AG10803 (cell line): ENCODE data around the gene ZZZ3.
"Not testable (repeated sequence)": the region's sequence is repeated elsewhere in the genome, so short reads cannot be mapped to it uniquely, and the experiment has no call there.

Experiments used
- DNase-seq: peaks from one replicate; pipeline ENCODE4 v3.0.0; 2010; ENCODE audit warnings: low read depth
- H3K4me3 ChIP-seq: 2 replicates; pipeline ENCODE4 v1.5.1; 2011; ENCODE audit warnings: mild to moderate bottlenecking, low read length, control low read depth
- TF ChIP-seq, protein P1 (sequence below): conservative IDR thresholded peaks from 2 replicates; pipeline ENCODE4 v1.5.1; 2011; ENCODE audit warnings: mild to moderate bottlenecking, low read length, control low read depth, inconsistent platforms

Gene ZZZ3

DNA sequence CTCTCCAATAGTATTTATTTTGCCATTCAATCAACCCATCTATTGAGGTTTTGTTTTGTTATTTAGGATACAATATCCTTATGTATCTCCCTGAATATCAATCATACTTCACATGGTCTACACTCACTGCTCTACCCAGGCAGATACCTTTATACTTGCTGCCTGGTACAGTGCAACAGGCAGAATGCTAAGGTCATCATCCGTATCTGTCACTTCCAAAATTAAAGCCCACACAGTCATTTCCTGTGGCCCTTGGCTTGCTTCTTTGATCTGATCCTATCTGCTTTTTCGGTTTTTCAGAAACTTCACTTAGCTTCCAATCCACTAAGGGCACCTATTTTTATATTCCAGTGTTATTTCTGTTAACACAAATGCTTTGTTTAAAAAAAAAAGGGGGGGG lies 22.3 kb upstream of the ZZZ3 start:
- DNase-seq: no peak
- no peak overlapping the region for H3K4me3 ChIP-seq
- TF ChIP-seq, protein P1, sequence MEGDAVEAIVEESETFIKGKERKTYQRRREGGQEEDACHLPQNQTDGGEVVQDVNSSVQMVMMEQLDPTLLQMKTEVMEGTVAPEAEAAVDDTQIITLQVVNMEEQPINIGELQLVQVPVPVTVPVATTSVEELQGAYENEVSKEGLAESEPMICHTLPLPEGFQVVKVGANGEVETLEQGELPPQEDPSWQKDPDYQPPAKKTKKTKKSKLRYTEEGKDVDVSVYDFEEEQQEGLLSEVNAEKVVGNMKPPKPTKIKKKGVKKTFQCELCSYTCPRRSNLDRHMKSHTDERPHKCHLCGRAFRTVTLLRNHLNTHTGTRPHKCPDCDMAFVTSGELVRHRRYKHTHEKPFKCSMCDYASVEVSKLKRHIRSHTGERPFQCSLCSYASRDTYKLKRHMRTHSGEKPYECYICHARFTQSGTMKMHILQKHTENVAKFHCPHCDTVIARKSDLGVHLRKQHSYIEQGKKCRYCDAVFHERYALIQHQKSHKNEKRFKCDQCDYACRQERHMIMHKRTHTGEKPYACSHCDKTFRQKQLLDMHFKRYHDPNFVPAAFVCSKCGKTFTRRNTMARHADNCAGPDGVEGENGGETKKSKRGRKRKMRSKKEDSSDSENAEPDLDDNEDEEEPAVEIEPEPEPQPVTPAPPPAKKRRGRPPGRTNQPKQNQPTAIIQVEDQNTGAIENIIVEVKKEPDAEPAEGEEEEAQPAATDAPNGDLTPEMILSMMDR: no peak

DNA sequence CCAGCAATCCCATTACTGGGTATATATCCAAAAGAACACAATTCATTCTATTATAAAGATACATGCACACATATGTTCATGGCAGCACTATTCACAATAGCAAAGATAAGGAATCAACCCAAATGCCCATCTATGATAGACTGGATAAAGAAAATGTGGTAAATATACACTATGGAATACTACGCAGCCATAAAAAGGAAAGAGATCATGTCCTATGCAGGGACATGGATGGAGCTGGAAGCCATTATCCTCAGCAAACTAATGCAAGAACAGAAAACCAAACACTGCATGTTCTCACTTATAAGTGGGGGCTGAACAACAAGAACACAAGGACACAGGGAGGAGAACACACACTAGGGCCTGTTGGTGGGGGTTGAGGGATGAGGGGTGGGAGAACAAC lies 17.2 kb upstream of the ZZZ3 start:
- not testable (repeated sequence) for DNase-seq, H3K4me3 ChIP-seq

DNA sequence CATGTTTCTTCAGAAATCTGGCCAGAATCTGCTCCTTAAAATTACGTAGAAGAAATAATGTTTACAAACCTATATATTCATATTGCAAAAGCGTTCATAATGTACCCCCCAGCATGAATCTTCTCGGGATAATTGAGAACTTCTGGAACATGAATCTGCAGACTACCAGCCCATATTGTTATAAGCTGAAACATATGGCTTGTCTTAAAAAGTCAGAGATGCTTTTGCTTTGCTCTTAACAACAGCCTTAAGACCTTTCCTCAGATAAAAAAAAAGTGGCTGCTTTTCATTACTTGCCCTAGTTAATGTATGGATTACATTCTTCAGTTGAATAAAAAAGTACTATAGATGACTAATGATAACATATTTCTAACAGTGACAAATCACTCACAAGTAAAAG lies 15.0 kb upstream of the ZZZ3 start:
- no peak for DNase-seq
- H3K4me3 ChIP-seq: no peak overlapping the region
- TF ChIP-seq, protein P1: no peak

DNA sequence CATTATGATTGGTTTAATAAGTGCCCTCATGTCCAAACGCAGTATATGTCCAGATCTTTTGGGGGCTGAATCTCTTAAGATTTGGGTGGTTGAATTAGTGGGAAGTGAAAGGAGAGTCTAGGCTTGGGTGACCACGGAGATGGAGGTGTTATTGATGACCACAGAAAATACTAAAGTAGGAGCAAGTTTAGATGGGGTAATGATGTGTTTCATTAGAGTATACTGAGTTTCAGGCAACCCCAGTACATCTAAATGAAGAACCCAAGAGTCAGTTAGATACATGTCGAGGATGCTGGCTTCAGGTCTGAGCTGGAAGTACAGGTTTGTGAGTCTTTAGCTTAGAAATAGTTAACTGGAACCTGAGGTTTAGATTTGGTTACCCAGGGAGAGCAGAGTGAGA lies 6.5 kb upstream of the ZZZ3 start:
- TF ChIP-seq, protein P1: no peak
- H3K4me3 ChIP-seq: no peak overlapping the region
- no peak for DNase-seq

DNA sequence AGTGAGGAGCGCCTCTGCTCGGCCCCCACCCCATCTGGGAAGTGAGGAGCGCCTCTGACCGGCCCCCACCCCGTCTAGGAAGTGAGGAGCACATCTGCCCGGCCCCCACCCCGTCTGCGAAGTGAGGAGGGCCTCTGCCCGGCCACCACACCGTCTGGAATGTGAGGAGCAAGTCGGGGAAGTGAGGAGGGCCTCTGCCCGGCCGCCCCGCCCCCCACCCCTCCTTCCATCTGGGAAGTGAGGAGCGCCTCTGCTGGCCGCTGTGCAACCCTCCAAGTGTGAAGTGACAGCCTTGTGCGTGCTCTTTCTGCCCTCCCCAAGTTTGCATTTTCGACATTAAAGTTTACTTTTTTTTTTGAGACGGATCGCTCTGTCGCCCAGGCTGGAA lies 5.1 kb upstream of the ZZZ3 start:
- no peak overlapping the region for H3K4me3 ChIP-seq
- TF ChIP-seq, protein P1: peak; percentile 23
- peak; percentile 23 for DNase-seq

DNA sequence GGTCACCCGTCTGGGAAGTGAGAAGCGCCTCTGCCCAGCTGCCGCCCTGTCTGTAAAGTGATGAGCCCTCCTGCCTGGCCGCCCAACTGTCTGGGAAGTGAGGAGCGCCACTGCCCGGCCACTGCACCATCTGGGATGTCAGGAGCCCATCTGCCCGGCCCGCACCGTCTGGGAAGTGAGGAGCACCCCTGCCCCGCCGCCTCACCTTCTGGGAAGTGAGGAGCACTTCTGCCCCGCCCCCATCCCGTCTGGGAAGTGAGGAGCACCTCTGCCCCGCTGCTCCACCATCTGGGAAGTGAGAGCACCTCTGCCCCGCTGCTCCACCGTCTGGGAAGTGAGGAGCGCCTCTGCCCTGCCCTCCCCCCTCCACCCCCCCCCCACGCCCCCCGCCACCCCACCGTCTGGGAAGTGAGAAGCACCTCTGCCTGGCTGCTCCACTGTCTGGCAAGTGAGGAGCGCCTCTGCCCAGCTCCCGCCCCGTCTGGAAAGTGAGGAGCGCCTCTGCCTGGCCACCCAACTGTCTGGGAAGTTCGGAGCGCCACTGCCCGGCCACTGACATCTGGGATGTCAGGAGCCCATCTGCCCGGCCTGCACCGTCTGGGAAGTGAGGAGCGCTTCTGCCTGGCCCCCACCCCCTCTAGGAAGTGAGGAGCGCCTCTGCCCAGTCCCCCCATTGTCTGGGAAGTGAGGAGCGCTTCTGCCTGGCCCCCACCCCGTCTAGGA lies 4.5 kb upstream of the ZZZ3 start:
- no peak overlapping the region for H3K4me3 ChIP-seq
- TF ChIP-seq, protein P1: no peak
- DNase-seq: no peak

DNA sequence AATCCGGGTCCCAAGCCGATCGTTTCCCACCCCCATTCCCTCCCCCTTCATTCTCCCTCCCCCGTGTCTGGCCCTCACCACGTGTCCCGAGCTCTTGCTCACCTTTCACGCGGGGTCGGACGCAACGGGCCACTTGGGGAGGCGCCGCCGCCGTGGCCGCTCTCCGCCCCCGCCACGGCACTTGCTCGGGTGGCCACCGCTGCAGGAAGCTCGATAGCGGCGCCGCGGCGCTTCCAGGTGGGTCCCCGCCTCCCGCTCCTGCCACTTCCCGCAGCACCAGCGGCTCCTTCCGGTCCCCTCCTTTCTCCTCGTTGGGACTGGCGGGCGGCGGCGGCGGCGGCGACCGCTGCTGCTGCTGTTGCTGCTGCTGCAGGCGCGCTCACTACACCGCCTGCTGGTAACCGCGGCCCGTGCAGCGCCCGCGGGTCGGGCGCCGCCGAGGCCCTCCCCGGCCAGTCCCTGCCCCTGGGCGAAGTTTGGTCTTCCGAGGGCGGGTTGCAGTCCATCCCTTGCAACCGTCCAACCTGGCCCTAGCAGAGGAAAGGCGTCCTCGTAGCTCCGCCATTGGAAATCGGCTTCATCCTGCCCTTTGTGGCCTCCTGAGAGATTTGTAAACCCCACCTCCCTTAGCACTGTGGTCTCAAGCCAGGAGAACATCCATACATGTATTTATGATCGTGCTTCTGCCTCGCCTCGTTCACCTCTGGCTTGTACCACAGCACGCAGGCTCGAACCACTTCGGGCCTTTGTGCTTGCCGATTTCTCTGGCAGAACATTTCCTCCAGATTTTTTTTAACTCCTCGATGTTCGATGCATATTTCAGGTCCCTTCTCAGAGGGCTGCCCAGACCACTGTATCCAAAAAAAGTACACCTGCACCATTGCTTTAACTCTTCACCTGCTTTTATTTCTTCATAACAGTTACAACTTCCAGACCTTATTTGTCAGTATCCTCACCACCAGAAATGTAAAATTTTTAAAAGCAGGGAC lies 996 bp upstream of the ZZZ3 start:
- peak overlapping the region; percentile 89 for H3K4me3 ChIP-seq
- peak; percentile 94 for DNase-seq
- TF ChIP-seq, protein P1: peak; percentile 58
